Measurements from ENCODE around the gene CNTNAP2.

GRCh38 chr7:146690987-146691386 lies 574.4 kb downstream of the CNTNAP2 start:
- TF ChIP-seq CTCF (IDR thresholded peaks at IDR 0.05) (no peak), POLR2A (IDR thresholded peaks at IDR 0.05) (no peak), EP300 (IDR thresholded peaks at IDR 0.05) (no peak)
